ENCODE results near the gene GYPC. TPM values are rescaled to one million over a fixed set of nuclear protein-coding genes. Genes with fewer than 3 reads are reported as not detected.

The GYPC gene
- polyA plus RNA-seq, 1 donor (not counting 4 experiments of a cell fraction or from before 2014, with no cell fraction given): not detected

DNA sequence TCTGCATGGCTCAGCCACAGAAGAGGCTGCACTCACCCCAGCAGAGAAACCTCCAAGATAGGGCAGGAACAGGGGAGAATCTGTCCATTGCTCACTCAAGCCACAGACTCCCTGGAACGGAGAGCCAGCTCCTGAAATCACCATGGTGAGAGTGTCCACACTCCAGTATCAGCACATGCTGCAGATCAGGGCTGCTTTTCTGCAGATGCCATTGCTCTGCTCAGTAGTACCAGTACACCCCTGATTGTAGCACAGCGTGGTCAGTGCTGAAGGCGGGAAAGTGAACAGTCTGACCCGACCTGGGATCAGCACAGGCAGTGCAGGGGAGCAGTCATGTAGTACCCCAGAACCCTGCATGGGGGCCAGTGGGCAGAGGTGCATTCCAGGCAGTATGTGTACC, 73.9 kb downstream of the GYPC start:
- no peaks in the 10 kb centered on the region for H3K27me3 ChIP-seq (ENCODE audit: control insufficient read depth, extremely low read depth, insufficient read depth, low read length)
- no peak overlapping the region for H3K4me3 ChIP-seq (ENCODE audit: control insufficient read depth in 2 of 3, extremely low read depth in 1 of 3, insufficient read depth in 2 of 3, low read depth in 1 of 3, low read length in 3 of 3)
- no peaks in the 10 kb centered on the region for H4K20me1 ChIP-seq (ENCODE audit: control insufficient read depth, extremely low read depth, insufficient read depth, low read length)
- no peaks in the 10 kb centered on the region for H3K79me2 ChIP-seq (ENCODE audit: control insufficient read depth, insufficient read depth, low read length)
- TF ChIP-seq EZH2 (IDR thresholded peaks at IDR 0.05; ENCODE audit: low read length): no peak
- TF ChIP-seq, protein P1, sequence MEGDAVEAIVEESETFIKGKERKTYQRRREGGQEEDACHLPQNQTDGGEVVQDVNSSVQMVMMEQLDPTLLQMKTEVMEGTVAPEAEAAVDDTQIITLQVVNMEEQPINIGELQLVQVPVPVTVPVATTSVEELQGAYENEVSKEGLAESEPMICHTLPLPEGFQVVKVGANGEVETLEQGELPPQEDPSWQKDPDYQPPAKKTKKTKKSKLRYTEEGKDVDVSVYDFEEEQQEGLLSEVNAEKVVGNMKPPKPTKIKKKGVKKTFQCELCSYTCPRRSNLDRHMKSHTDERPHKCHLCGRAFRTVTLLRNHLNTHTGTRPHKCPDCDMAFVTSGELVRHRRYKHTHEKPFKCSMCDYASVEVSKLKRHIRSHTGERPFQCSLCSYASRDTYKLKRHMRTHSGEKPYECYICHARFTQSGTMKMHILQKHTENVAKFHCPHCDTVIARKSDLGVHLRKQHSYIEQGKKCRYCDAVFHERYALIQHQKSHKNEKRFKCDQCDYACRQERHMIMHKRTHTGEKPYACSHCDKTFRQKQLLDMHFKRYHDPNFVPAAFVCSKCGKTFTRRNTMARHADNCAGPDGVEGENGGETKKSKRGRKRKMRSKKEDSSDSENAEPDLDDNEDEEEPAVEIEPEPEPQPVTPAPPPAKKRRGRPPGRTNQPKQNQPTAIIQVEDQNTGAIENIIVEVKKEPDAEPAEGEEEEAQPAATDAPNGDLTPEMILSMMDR (optimal IDR thresholded peaks at IDR 0.05 in 1 of 3, IDR thresholded peaks at IDR 0.05 in 1 of 3, conservative IDR thresholded peaks at IDR 0.05 in 1 of 3; ENCODE audit: extremely low read depth in 1 of 3, insufficient read depth in 2 of 3, low read length in 3 of 3): no peak
- FAIRE-seq (no peak), DNase-seq (ENCODE audit: low read depth, low spot score) (no peak)
- H3K36me3 ChIP-seq (ENCODE audit: control insufficient read depth in 2 of 2, extremely low read depth in 1 of 2, insufficient read depth in 2 of 2, low read length in 2 of 2): no peaks in the 10 kb centered on the region
- H2AFZ ChIP-seq (ENCODE audit: control insufficient read depth, low read length): no peak overlapping the region
- H3K4me1 ChIP-seq (ENCODE audit: control insufficient read depth, extremely low read depth, insufficient read depth, low read length): no peaks in the 10 kb centered on the region
- peaks cover 6% of the 10 kb centered on the region for H3K9me3 ChIP-seq (ENCODE audit: control insufficient read depth, low read depth, low read length)
- no peak overlapping the region for H3K9ac ChIP-seq (ENCODE audit: control insufficient read depth, extremely low read depth, insufficient read depth, low read length)
- H3K4me2 ChIP-seq (ENCODE audit: control insufficient read depth, extremely low read depth, insufficient read depth, low read depth, low read length): no peak overlapping the region
- dilution Hi-C loops (cut with MboI; ENCODE audit: extremely low pct_ligation_motif_present, low sequenced_read_pairs): no loop called here
- no peak overlapping the region for H3K27ac ChIP-seq (ENCODE audit: control insufficient read depth, insufficient read depth, low read length)
- no peaks in the 10 kb centered on the region for H3K9me1 ChIP-seq (ENCODE audit: control insufficient read depth, extremely low read depth, insufficient read depth, low read length)

DNA sequence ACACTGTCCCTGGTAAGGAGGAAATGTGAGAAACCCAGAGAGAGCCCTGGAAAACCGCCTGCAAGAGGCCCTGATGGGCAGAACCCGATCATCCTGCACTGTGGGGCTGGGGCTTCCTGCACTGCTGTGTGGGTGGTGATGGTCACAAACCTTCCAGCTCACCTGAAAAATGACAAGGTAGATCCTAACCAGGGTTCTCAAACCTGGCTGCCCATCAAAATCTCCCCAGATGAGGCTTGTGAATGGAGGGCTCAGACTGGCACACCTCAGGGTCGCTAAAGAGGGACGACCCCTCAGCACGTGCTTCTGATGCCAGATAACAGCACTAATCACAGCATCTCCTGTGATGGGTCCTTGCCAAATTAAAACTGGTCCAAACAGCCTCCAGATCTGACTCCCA, 74.7 kb downstream of the GYPC start:
- no peaks in the 10 kb centered on the region for H4K20me1 ChIP-seq (ENCODE audit: control insufficient read depth, extremely low read depth, insufficient read depth, low read length)
- no peaks in the 10 kb centered on the region for H3K79me2 ChIP-seq (ENCODE audit: control insufficient read depth, insufficient read depth, low read length)
- H3K4me2 ChIP-seq (ENCODE audit: control insufficient read depth, extremely low read depth, insufficient read depth, low read depth, low read length): no peak overlapping the region
- H3K9ac ChIP-seq (ENCODE audit: control insufficient read depth, extremely low read depth, insufficient read depth, low read length): no peak overlapping the region
- FAIRE-seq: no peak
- no peak overlapping the region for H3K4me3 ChIP-seq (ENCODE audit: control insufficient read depth in 2 of 3, extremely low read depth in 1 of 3, insufficient read depth in 2 of 3, low read depth in 1 of 3, low read length in 3 of 3)
- no peak overlapping the region for H2AFZ ChIP-seq (ENCODE audit: control insufficient read depth, low read length)
- no peaks in the 10 kb centered on the region for H3K4me1 ChIP-seq (ENCODE audit: control insufficient read depth, extremely low read depth, insufficient read depth, low read length)
- no peaks in the 10 kb centered on the region for H3K36me3 ChIP-seq (ENCODE audit: control insufficient read depth in 2 of 2, extremely low read depth in 1 of 2, insufficient read depth in 2 of 2, low read length in 2 of 2)
- no peaks in the 10 kb centered on the region for H3K9me1 ChIP-seq (ENCODE audit: control insufficient read depth, extremely low read depth, insufficient read depth, low read length)
- peaks cover 6% of the 10 kb centered on the region for H3K9me3 ChIP-seq (ENCODE audit: control insufficient read depth, low read depth, low read length)
- DNase-seq (ENCODE audit: low read depth, low spot score): no peak
- TF ChIP-seq EZH2 (IDR thresholded peaks at IDR 0.05; ENCODE audit: low read length): no peak
- TF ChIP-seq, protein P1 (optimal IDR thresholded peaks at IDR 0.05 in 1 of 3, IDR thresholded peaks at IDR 0.05 in 1 of 3, conservative IDR thresholded peaks at IDR 0.05 in 1 of 3; ENCODE audit: extremely low read depth in 1 of 3, insufficient read depth in 2 of 3, low read length in 3 of 3): no peak
- no peaks in the 10 kb centered on the region for H3K27me3 ChIP-seq (ENCODE audit: control insufficient read depth, extremely low read depth, insufficient read depth, low read length)
- no peak overlapping the region for H3K27ac ChIP-seq (ENCODE audit: control insufficient read depth, insufficient read depth, low read length)
- dilution Hi-C loops (cut with MboI; ENCODE audit: extremely low pct_ligation_motif_present, low sequenced_read_pairs): no loop called here

Measured in keratinocyte (primary cell).